Epithelial cell of esophagus (primary cell): ENCODE results near the gene NFIB.

Source experiments
- DNase-seq: peaks from one replicate; pipeline ENCODE4 v3.0.0; 2010; ENCODE audit warnings: low read depth
- H3K4me3 ChIP-seq: 2 replicates; pipeline ENCODE4 v1.5.1; 2011; ENCODE audit warnings: mild to moderate bottlenecking, low read length, control low read depth
- TF ChIP-seq, protein P1 (sequence below): IDR thresholded peaks from 2 replicates; pipeline ENCODE4 v1.5.1; 2011; ENCODE audit warnings: low read depth, mild to moderate bottlenecking, low read length, control low read depth, inconsistent platforms; ENCODE audit not compliant: insufficient read depth; ENCODE audit errors: missing control alignments

NFIB gene

DNA sequence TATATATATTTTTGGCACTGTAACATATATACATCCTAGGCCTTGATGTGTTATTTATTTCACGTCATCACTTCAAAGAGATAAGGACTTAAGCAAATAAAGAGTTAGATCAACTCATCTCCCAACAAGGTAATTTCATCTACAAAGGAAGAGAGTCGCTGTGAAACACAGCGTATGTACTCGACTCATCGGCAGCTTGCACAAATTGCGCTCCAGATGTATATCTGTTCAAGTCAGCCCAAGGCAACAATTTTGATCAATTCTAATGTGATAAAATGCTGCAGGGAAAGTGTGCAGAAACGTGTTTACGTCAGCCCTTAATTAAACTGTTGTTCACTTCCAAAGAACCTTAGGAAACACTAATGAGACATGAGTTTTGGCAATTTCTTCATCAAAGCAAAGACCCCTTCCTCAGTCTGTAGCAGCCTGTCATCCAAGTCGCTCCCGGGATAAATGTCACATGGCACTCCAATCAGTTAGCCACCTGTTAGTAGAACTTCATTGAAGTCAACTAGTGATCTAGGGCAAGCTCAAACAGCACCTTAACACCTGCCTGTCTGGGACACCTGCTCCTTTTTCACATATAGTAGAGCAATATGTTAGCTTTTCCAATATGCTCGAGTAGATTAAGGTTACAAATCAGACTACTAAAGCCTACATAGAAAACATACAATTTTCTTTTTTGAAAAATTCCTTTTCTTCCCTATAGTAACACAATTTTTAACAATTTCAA lies 182.4 kb downstream of the NFIB start:
- no peak overlapping the region for H3K4me3 ChIP-seq
- TF ChIP-seq, protein P1, sequence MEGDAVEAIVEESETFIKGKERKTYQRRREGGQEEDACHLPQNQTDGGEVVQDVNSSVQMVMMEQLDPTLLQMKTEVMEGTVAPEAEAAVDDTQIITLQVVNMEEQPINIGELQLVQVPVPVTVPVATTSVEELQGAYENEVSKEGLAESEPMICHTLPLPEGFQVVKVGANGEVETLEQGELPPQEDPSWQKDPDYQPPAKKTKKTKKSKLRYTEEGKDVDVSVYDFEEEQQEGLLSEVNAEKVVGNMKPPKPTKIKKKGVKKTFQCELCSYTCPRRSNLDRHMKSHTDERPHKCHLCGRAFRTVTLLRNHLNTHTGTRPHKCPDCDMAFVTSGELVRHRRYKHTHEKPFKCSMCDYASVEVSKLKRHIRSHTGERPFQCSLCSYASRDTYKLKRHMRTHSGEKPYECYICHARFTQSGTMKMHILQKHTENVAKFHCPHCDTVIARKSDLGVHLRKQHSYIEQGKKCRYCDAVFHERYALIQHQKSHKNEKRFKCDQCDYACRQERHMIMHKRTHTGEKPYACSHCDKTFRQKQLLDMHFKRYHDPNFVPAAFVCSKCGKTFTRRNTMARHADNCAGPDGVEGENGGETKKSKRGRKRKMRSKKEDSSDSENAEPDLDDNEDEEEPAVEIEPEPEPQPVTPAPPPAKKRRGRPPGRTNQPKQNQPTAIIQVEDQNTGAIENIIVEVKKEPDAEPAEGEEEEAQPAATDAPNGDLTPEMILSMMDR = no peak
- DNase-seq = no peak

DNA sequence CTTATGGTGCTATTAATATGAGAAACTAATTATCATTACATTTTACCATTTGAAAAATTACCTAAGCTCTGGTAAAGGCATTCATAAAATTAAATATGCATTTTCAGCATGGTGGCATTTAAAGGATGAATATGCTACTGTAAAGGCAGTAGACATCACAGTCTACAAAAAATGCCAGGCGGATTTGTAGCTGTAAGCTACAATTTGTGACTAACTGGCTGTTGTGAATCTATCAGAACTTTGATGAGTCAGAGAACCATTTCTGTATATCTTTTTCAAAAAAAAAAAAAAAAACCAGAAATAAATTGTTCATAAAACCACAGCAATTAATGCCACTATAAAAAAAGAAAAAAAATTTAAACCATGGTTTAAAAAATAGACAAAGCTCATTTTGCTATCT lies 186.3 kb downstream of the NFIB start:
- TF ChIP-seq, protein P1 = no peak
- DNase-seq = peak; percentile 33
- H3K4me3 ChIP-seq = no peak overlapping the region

DNA sequence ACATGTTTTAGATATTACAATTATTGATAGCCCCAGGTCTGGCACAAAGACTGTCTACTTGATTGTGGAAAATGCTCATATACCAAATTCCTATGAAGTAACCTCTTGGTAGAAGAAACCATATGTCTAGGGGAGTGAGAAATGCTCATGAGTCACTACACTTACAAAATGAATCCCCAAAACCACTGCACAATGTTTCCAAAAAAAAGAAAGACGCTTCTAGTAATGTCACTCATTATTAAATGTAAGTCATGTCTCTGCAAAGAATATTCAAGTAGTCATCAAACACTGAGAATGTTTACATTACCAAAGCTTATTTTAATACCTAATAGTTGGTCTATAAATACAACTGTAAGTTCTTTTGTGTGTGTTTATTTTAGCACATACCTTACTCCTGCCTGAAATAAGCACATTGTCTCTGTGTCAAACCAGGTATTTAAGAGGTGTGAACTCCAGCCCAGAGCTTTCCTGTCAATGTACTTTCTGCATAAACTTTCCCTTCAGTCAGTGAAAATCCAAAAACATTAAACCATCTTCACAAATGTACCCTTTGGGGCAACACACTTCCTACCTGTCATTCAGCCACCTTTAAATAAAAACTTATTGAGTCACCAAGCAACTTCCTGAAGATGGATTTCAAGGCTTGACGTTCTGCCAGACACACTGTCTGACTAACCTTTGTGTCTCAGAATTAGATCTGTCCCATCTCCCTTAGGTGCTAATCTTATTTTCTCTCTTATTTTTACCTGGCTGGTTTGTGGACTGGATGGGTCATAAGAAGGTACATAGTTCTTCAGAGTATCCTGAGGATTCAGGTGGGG lies 194.0 kb downstream of the NFIB start:
- peak; percentile 84 for DNase-seq
- H3K4me3 ChIP-seq = no peak overlapping the region

DNA sequence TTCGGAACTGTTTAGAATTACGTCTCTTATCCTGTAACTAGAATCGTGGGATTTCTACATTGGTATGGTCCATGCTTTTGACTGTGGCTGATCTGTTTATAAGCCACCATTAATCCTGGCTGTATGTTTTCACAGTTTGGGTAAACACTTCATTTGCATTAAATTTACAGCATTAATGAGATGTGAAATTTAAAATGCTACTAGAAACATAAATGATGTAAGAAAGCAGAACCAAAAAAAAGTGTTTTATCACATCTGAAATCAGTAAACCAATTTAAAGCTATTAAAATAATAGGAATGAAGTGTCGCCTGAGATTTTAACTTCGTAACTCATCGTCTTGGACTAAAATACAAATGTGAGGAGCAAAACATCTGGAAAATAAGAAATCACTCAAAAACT lies 201.7 kb downstream of the NFIB start:
- H3K4me3 ChIP-seq = no peak overlapping the region
- TF ChIP-seq, protein P1 = no peak
- DNase-seq = no peak

More for the DNA sequence above, 194.0 kb downstream of the NFIB start:
- TF ChIP-seq, protein P1 = no peak

DNA sequence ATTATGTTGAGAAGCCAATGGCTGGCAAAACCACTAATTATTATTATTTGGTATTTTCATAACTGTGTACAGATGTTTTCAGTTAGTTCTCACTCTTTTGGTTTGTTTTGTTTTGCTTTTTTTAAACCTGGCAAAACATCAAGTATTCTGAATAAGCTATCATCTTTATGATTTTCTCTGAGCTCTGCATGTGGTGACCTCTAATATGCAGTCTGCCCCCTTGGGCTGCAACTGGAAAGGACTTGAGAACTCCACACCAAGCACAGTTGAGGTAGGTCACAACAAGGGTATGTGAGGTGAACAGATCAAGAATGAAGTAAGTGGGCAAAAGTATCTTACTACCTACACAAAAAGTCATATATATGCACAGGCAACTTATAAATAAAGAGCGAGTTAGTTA lies 202.2 kb downstream of the NFIB start:
- TF ChIP-seq, protein P1 = no peak
- H3K4me3 ChIP-seq = no peak overlapping the region
- no peak for DNase-seq

DNA sequence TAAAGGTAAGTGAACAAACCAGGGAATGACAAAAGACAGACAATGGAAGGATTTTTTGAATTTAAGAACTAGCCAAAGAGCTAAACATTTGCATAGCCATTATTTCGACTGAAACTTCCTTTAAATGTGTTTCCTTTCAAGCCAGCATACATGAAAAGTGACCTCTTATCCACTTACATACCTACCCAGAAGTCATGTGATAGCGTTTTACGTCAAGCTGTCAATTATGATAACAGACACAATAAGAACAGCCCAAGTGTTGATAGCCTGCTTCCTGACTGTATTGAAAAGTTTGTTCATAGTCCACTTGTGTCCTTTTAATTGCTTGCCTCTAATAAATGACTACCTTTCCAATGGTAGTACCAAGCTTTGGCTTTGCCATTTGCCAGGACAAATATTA lies 206.0 kb downstream of the NFIB start:
- TF ChIP-seq, protein P1 = no peak
- no peak for DNase-seq
- no peak overlapping the region for H3K4me3 ChIP-seq
